K562 (cell line): Measurements from ENCODE around the gene PRSS22. TPM values are rescaled to one million over a fixed set of nuclear protein-coding genes. Genes with fewer than 3 reads are reported as not detected.
A peak's percentile ranks its signal among the peaks of the same experiment; 100 is the strongest.

Experiments used
- CBX5 ChIP-seq: IDR thresholded peaks from 2 replicates; pipeline ENCODE4 v1.6.1; 2014; ENCODE audit warnings: low read depth, borderline replicate concordance
- ETV1 ChIP-seq: fragments of 450-650 bp; conservative IDR thresholded peaks from 2 replicates; pipeline ENCODE4 v1.6.1; 2016; ENCODE audit warnings: missing genetic modification characterization, control low read depth, low read depth, missing compliant biosample characterization
- FOXK1 ChIP-seq: sonication (generic); formaldehyde crosslinking; IDR thresholded peaks from 2 replicates; pipeline ENCODE4 v1.8.0; 2022; ENCODE audit warnings: missing genetic modification reagents, mild to moderate bottlenecking, borderline replicate concordance
- GTF2F1 ChIP-seq: IDR thresholded peaks from 2 replicates; pipeline ENCODE4 v1.6.1; 2011; ENCODE audit warnings: low read depth, low read length, improper control_type of control experiment
- KAT2B ChIP-seq: IDR thresholded peaks from one replicate; pipeline ENCODE4 v1.6.1; 2012; ENCODE audit warnings: low read depth, mild to moderate bottlenecking, control low read depth, inconsistent platforms, low read length, moderate library complexity
- KLF10 ChIP-seq: fragments of 250-450 bp; sonication (Bioruptor Pico); IDR thresholded peaks from 2 replicates; pipeline ENCODE4 v1.6.1; 2021; ENCODE audit warnings: matching md5 sums
- MEF2D ChIP-seq: conservative IDR thresholded peaks from 2 replicates; pipeline ENCODE4 v1.6.1; 2016; ENCODE audit warnings: low read depth, missing genetic modification characterization, missing compliant biosample characterization
- NFATC3 ChIP-seq: fragments of 450-650 bp; IDR thresholded peaks from 2 replicates; pipeline ENCODE4 v1.6.1; 2017; ENCODE audit warnings: mild to moderate bottlenecking
- POLR2AphosphoS2 ChIP-seq: IDR thresholded peaks from 2 replicates; pipeline ENCODE4 v1.6.1; 2012; ENCODE audit warnings: low read length, improper control_type of control experiment
- TBL1XR1 ChIP-seq, 2 experiments: IDR thresholded peaks; 2 replicates each; pipeline ENCODE4 v1.6.1; 2012; ENCODE audit warnings: improper control_type of control experiment in 2 of 2, low read length in 2 of 2, mild to moderate bottlenecking in 1 of 2
- ZNF140 ChIP-seq: fragments of 250-450 bp; sonication (Bioruptor Pico); IDR thresholded peaks from 2 replicates; pipeline ENCODE4 v1.8.0; 2021; ENCODE audit warnings: moderate library complexity, mild to moderate bottlenecking, inconsistent platforms
- ZNF830 ChIP-seq: fragments of 250-450 bp; sonication (Bioruptor Pico); IDR thresholded peaks from 2 replicates; pipeline ENCODE4 v1.5.0; 2021; ENCODE audit warnings: mild to moderate bottlenecking
- polyA plus RNA-seq, 8 experiments: library from polyadenylated mRNA; depleted of rRNA in 4 of 8; stranded (reverse) in 5 of 8; unstranded in 3 of 8; fragments of >200 nt; fragmentation: Nextera tagmentation in 2 of 8; fragmentation: Illumina TruSeq in 1 of 8; extraction: Ambion mirVana in 2 of 8; extraction: Trizol in 1 of 8; gene quantifications; 2 replicates each; pipeline versions ENCODE4 v1.2.1 to v1.2.3, GENCODE V29; 2011 to 2014; ENCODE audit warnings: inconsistent platforms in 1 of 8, missing spikeins in 1 of 8
- total RNA-seq, 7 experiments: library from RNA; depleted of rRNA in 6 of 7; stranded (reverse); fragments of >200 nt in 6 of 7; fragmentation: Illumina TruSeq in 2 of 7; extraction: Trizol in 2 of 7; gene quantifications; 2 replicates each; pipeline versions ENCODE4 v1.2.1 to v1.2.3, GENCODE V29; 2011 to 2021; ENCODE audit warnings: low replicate concordance in 1 of 7
- TF ChIP-seq, protein P1 (sequence below): fragments of 450-650 bp; formaldehyde crosslinking; conservative IDR thresholded peaks from 2 replicates; pipeline ENCODE4 v1.4.0; 2022; ENCODE audit warnings: mild to moderate bottlenecking, missing genetic modification characterization
- TF ChIP-seq, protein P2 (sequence below): sonication (generic); formaldehyde crosslinking; IDR thresholded peaks from 2 replicates; pipeline ENCODE4 v1.8.0; 2022; ENCODE audit warnings: mild to moderate bottlenecking, missing genetic modification reagents
- TF ChIP-seq, protein P3 (sequence below): fragments of 250-450 bp; sonication (Bioruptor Pico); IDR thresholded peaks from 2 replicates; pipeline ENCODE4 v1.9.0; 2021; ENCODE audit warnings: mild to moderate bottlenecking
- TF ChIP-seq, protein P4 (sequence below): sonication (generic); formaldehyde crosslinking; IDR thresholded peaks from 2 replicates; pipeline ENCODE4 v1.5.0; 2020; ENCODE audit warnings: missing genetic modification reagents
- TF ChIP-seq, protein P5 (sequence below): fragments of 250-450 bp; sonication (Bioruptor Pico); IDR thresholded peaks from 2 replicates; pipeline ENCODE4 v1.8.0; 2021; ENCODE audit warnings: mild to moderate bottlenecking, moderate library complexity
- TF ChIP-seq, protein P6 (sequence below): fragments of 250-450 bp; sonication (Bioruptor Pico); IDR thresholded peaks from 2 replicates; pipeline ENCODE4 v1.4.0; 2020; ENCODE audit warnings: borderline replicate concordance

The PRSS22 gene
- total and polyA plus RNA-seq, 9 of the 15 experiments (the other 6 are each of a cell fraction or from before 2014, with no cell fraction given), result 0.13 to 0.42 TPM; not detected in 7

DNA sequence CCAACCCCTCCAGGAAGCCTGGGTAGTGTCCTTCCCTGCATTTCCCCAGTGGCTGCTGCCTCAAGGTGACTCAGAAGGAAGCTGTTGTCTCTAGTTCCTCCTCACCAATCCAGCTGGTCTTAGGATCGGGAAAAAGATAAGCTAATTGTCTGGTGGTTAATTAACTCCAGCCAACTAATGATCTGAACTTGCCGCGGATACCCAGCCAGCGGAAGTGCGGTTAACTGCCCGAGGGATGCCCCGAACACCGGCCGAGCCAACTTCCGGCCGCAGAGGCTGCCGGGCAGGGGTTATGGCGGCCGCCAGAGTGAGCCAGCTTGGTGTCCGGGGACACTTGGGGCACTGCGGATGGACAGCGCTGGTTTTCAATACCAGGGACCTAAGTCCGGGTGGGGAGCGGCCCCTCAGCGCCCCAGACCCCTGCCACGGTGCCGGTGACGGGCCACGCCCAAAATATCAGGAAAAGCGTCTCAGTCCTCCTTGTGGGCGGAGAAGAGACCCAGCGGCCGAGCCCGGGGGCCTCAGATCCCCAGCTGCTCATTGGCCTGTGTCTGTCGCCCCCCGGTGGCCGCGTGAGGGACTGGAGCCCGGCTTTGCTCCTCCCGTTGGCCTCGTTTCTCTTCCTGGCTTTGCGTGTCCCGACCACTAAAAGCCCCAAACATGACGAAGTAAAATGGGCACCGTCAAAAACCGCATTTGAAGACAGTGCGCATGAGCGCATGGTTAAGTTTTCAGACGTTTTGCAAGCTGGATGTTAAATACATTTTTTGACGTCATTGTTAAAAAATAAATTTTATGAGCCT lies 10.2 kb upstream of the PRSS22 start (continued):
- TF ChIP-seq TBL1XR1 (IDR thresholded peaks at IDR 0.05; ENCODE audit: low read length in 2 of 2), result peak in 1 of 2 experiments; percentile 8; a peak in 1 of 4 replicates
- TF ChIP-seq, protein P1, sequence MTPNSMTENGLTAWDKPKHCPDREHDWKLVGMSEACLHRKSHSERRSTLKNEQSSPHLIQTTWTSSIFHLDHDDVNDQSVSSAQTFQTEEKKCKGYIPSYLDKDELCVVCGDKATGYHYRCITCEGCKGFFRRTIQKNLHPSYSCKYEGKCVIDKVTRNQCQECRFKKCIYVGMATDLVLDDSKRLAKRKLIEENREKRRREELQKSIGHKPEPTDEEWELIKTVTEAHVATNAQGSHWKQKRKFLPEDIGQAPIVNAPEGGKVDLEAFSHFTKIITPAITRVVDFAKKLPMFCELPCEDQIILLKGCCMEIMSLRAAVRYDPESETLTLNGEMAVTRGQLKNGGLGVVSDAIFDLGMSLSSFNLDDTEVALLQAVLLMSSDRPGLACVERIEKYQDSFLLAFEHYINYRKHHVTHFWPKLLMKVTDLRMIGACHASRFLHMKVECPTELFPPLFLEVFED (CRISPR knock-in tag), result peak; percentile 60; the same call in 1 of the 2 replicates
- no peak for TF ChIP-seq NFATC3
- no peak for TF ChIP-seq KLF10 (CRISPR knock-in tag)
- TF ChIP-seq FOXK1 (CRISPR knock-in tag), result peak; percentile 33; the same call in 1 of the 2 replicates
- TF ChIP-seq CBX5, result no peak
- TF ChIP-seq POLR2AphosphoS2, result no peak
- no peak for TF ChIP-seq ZNF140 (CRISPR knock-in tag)
- TF ChIP-seq, protein P2, sequence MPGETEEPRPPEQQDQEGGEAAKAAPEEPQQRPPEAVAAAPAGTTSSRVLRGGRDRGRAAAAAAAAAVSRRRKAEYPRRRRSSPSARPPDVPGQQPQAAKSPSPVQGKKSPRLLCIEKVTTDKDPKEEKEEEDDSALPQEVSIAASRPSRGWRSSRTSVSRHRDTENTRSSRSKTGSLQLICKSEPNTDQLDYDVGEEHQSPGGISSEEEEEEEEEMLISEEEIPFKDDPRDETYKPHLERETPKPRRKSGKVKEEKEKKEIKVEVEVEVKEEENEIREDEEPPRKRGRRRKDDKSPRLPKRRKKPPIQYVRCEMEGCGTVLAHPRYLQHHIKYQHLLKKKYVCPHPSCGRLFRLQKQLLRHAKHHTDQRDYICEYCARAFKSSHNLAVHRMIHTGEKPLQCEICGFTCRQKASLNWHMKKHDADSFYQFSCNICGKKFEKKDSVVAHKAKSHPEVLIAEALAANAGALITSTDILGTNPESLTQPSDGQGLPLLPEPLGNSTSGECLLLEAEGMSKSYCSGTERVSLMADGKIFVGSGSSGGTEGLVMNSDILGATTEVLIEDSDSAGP (CRISPR knock-in tag), result no peak
- TF ChIP-seq ETV1 (tag), result peak; percentile 95
- TF ChIP-seq, protein P3, sequence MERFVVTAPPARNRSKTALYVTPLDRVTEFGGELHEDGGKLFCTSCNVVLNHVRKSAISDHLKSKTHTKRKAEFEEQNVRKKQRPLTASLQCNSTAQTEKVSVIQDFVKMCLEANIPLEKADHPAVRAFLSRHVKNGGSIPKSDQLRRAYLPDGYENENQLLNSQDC, result no peak; the same call in 1 of the 2 replicates
- TF ChIP-seq ZNF830, result peak; percentile 83
- no peak for TF ChIP-seq KAT2B
- peak; percentile 83 for TF ChIP-seq MEF2D
- TF ChIP-seq, protein P4, sequence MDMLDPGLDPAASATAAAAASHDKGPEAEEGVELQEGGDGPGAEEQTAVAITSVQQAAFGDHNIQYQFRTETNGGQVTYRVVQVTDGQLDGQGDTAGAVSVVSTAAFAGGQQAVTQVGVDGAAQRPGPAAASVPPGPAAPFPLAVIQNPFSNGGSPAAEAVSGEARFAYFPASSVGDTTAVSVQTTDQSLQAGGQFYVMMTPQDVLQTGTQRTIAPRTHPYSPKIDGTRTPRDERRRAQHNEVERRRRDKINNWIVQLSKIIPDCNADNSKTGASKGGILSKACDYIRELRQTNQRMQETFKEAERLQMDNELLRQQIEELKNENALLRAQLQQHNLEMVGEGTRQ (CRISPR knock-in tag), result no peak
- TF ChIP-seq, protein P5, sequence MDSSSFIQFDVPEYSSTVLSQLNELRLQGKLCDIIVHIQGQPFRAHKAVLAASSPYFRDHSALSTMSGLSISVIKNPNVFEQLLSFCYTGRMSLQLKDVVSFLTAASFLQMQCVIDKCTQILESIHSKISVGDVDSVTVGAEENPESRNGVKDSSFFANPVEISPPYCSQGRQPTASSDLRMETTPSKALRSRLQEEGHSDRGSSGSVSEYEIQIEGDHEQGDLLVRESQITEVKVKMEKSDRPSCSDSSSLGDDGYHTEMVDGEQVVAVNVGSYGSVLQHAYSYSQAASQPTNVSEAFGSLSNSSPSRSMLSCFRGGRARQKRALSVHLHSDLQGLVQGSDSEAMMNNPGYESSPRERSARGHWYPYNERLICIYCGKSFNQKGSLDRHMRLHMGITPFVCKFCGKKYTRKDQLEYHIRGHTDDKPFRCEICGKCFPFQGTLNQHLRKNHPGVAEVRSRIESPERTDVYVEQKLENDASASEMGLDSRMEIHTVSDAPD (CRISPR knock-in tag), result no peak
- no peak for TF ChIP-seq GTF2F1
- TF ChIP-seq, protein P6, sequence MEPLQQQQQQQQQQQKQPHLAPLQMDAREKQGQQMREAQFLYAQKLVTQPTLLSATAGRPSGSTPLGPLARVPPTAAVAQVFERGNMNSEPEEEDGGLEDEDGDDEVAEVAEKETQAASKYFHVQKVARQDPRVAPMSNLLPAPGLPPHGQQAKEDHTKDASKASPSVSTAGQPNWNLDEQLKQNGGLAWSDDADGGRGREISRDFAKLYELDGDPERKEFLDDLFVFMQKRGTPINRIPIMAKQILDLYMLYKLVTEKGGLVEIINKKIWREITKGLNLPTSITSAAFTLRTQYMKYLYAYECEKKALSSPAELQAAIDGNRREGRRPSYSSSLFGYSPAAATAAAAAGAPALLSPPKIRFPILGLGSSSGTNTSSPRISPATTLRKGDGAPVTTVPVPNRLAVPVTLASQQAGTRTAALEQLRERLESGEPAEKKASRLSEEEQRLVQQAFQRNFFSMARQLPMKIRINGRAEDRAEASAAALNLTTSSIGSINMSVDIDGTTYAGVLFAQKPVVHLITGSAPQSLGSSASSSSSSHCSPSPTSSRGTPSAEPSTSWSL (CRISPR knock-in tag), result peak; percentile 40; the same call in 1 of the 2 replicates
